Activated CD8-positive, alpha-beta T cell treated with anti-CD3 and anti-CD28 coated beads for 36 hours (primary cell): ENCODE results near the gene P2RX2. TPM values are rescaled to one million over a fixed set of nuclear protein-coding genes. Genes with fewer than 3 reads are reported as not detected.

Experiments
- ATAC-seq: fragments of 200-7000 bp; cut with Tn5 transposase; one replicate; pipeline ENCODE4 v1.10.0; 2021; ENCODE audit warnings: mild to moderate bottlenecking, moderate library complexity
- CTCF ChIA-PET: fragments of 350-600 bp; sonication (Branson Sonifier 250); formaldehyde crosslinking; loops from one replicate; lab custom pipeline; 2021; ENCODE audit warnings: antibody characterized with exemption; lab: Charles Lee
- POLR2A ChIA-PET: fragments of 350-600 bp; sonication (Branson Sonifier 250); formaldehyde crosslinking; loops from one replicate; lab custom pipeline; 2021; ENCODE audit warnings: antibody characterized with exemption; lab: Charles Lee
- DNase-seq: peaks from one replicate; pipeline ENCODE4 v3.0.0-alpha.2; 2020
- H3K27ac Mint-ChIP-seq: one replicate; pipeline ENCODE4 v1.8.0; 2021; ENCODE audit warnings: mild to moderate bottlenecking, mixed read lengths
- H3K27me3 Mint-ChIP-seq: one replicate; pipeline ENCODE4 v1.8.0; 2021; ENCODE audit warnings: mixed read lengths
- H3K36me3 Mint-ChIP-seq: one replicate; pipeline ENCODE4 v1.8.0; 2021; ENCODE audit warnings: low read depth, mixed read lengths
- H3K4me1 Mint-ChIP-seq: one replicate; pipeline ENCODE4 v1.8.0; 2021; ENCODE audit warnings: low read depth, mixed read lengths
- H3K4me3 Mint-ChIP-seq: one replicate; pipeline ENCODE4 v1.8.0; 2021; ENCODE audit warnings: mild to moderate bottlenecking, moderate library complexity, mixed read lengths
- H3K9me3 Mint-ChIP-seq: one replicate; pipeline ENCODE4 v1.8.0; 2021; ENCODE audit warnings: mixed read lengths
- CTCF ChIP-seq: fragments of 200-600 bp; IDR thresholded peaks from one replicate; pipeline ENCODE4 v1.8.0; 2022; ENCODE audit warnings: antibody characterized with exemption, mild to moderate bottlenecking
- intact Hi-C: fragments of 100-400 bp; cut with micrococcal nuclease; formaldehyde crosslinking; loops from one replicate; pipeline ENCODE4 v1.10.0; 2022
- total RNA-seq, 2 experiments: library from RNA; stranded (reverse); gene quantifications; one replicate each; pipeline ENCODE4 v1.2.3, GENCODE V29; 2021

The P2RX2 gene
- total RNA-seq, 2 experiments from 2014 or later = not detected

GRCh38 chr12:132647858-132648257 is 29.3 kb downstream of the P2RX2 start:
- ATAC-seq = no peak
- Mint-ChIP-seq H3K27ac (no peak overlapping the region), H3K4me3 (no peak overlapping the region), H3K27me3 (no peaks in the 10 kb centered on the region), H3K9me3 (no peaks in the 10 kb centered on the region), H3K36me3 (peaks cover 40% of the 10 kb centered on the region), H3K4me1 (peaks cover 3% of the 10 kb centered on the region)
- CTCF ChIA-PET = interaction anchor here (1.7 kb wide), 1 partner anchor 9 kb away, joined by 3 read pairs; no protein-coding TSS in a partner anchor
- POLR2A ChIA-PET = interaction anchor here (0.6 to 0.8 kb wide), 2 partner anchors 18 to 61 kb away, joined by 3 read pairs; no protein-coding TSS in a partner anchor
- intact Hi-C loops = no loop called here
- DNase-seq = no peak
- no peak for TF ChIP-seq CTCF

- Mint-ChIP-seq H3K9me3 (no peaks in the 10 kb centered on the region), H3K4me3 (no peak overlapping the region), H3K4me1 (peaks cover 3% of the 10 kb centered on the region), H3K36me3 (peaks cover 37% of the 10 kb centered on the region), H3K27me3 (no peaks in the 10 kb centered on the region), H3K27ac (no peak overlapping the region)
- CTCF ChIA-PET = interaction anchor here (1.0 to 1.6 kb wide), 2 partner anchors 8 to 10 kb away, joined by 3 to 5 read pairs; no protein-coding TSS in a partner anchor
- POLR2A ChIA-PET = interaction anchor here (0.6 to 1.1 kb wide), 3 partner anchors 13 to 62 kb away, joined by 3 read pairs; no protein-coding TSS in a partner anchor
- no peak for TF ChIP-seq CTCF
- DNase-seq (no peak), ATAC-seq (no peak)
- intact Hi-C loops = no loop called here
Observed at GRCh38 chr12:132648616-132649225, 30.1 kb downstream of the P2RX2 start.

DNA sequence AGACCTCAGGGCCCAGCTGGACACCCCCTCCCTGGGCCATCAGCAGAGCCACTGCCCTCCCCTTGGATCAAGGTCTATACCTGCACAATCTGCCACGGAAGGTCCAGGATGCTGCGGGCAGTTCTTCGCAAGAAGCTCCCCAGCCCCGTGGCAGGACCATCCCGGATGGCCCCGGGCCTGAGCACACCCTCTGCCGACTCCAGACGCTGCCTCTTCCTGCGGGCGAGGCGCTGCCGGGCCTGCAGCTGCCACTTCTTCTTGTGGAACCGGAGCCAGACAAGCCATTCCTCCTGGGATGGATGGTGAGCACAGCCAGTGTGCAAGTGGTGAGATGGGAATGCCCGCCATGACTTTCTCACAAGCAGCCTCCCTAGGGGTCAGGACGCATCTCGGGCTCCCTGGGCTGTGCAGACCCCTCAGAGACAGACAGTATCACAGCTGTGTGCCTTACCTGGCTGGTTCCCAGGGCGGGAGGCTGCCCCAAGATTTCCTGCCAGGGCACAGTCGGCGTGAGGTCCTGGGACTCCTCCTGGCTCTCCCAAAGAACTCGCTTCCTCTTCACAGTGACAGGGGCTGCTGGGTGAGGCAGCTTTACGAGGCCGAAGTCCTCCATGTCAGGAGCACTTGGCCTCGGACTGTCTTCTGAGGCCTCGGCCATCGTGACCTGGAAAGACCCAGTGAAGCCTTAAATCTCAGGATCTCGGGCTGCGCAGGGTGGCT is 30.8 kb downstream of the P2RX2 start:
- H3K36me3 Mint-ChIP-seq = peaks cover 39% of the 10 kb centered on the region
- H3K4me1 Mint-ChIP-seq = peaks cover 3% of the 10 kb centered on the region
- no peaks in the 10 kb centered on the region for H3K9me3 Mint-ChIP-seq
- intact Hi-C loops = no loop called here
- no peak for TF ChIP-seq CTCF
- POLR2A ChIA-PET = interaction anchor here (1.1 kb wide), 1 partner anchor 12 kb away, joined by 3 read pairs; no protein-coding TSS in a partner anchor
- ATAC-seq (no peak), DNase-seq (no peak)
- no peaks in the 10 kb centered on the region for H3K27me3 Mint-ChIP-seq
- H3K4me3 Mint-ChIP-seq = no peak overlapping the region
- CTCF ChIA-PET = interaction anchor here (1.0 to 1.6 kb wide), 2 partner anchors 9 to 11 kb away, joined by 3 to 5 read pairs; no protein-coding TSS in a partner anchor
- H3K27ac Mint-ChIP-seq = no peak overlapping the region

DNA sequence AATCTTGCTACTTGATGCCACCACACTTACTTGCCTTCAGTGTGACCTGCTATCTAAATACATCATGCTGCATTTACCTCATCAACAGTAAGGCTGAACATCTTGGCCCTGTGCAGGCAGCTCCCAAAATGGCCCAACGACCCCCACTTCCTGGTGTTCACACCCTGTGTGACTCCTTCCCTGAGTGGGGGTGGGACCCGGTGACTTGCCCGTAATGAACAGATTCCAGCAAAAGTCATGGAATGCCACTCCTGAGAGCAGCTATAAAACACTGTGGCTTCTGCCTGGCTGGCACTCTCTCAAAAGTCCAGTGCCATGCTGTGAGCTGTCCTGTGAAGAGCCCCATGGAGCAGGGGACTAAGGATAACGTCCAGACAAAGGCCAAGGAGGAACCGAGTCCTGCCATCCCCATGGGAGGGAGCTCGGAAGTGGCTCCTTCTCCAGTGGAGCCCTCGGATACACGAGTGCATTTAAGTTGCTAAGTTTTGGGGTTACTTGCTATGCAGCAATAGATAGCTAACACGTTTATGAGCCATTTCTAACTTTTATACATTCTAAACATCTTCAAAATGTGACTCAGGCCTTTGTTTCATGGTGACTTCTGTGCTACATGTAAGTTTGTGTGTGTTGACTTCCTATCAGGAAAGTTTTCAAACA is 33.0 kb downstream of the P2RX2 start:
- Mint-ChIP-seq H3K27ac (no peak overlapping the region), H3K9me3 (no peaks in the 10 kb centered on the region), H3K36me3 (peaks cover 38% of the 10 kb centered on the region), H3K27me3 (no peaks in the 10 kb centered on the region), H3K4me1 (no peaks in the 10 kb centered on the region), H3K4me3 (no peak overlapping the region)
- ChIA-PET CTCF (interaction anchor here (1.1 kb wide), 1 partner anchor 13 kb away, joined by 3 read pairs; no protein-coding TSS in a partner anchor), POLR2A (interaction anchor here (0.6 to 1.2 kb wide), 2 partner anchors 44 to 187 kb away, joined by 3 read pairs; no protein-coding TSS in a partner anchor)
- intact Hi-C loops = no loop called here
- TF ChIP-seq CTCF = no peak
- ATAC-seq (no peak), DNase-seq (no peak)
